K562 (cell line): ENCODE results near the gene LCN12. TPM values are rescaled to one million over a fixed set of nuclear protein-coding genes. Genes with fewer than 3 reads are reported as not detected.

Source experiments
- ATAC-seq: fragments of 200-7000 bp; cut with Tn5 transposase; 3 replicates; pipeline ENCODE4 v1.9.1; 2020; ENCODE audit warnings: moderate library complexity
- Bru-seq: library from RNA; stranded (reverse); fragments of 400-500 nt; gene quantifications from one replicate; lab custom pipeline; 2021; lab: Mats Ljungman, UMichigan
- BruChase-seq, 2 experiments: library from RNA; stranded (reverse); fragments of 400-500 nt; gene quantifications; one replicate each; lab custom pipeline; 2021; lab: Mats Ljungman, UMichigan
- BruUV-seq: library from RNA; stranded (reverse); fragments of 400-500 nt; replicated peaks from 2 replicates; lab custom pipeline; 2021; lab: Mats Ljungman, UMichigan
- CTCF ChIA-PET: fragments of 300-600 bp; formaldehyde crosslinking; extraction: SDS; loops from one replicate; lab custom pipeline; 2021; ENCODE audit warnings: low intra/inter-chr PET ratio; lab: Yijun Ruan, JAX
- POLR2A ChIA-PET: fragments of 300-600, 350-650 bp; sonication (Branson Sonifier 250); formaldehyde crosslinking; extraction: SDS; loops from one replicate; lab custom pipeline; 2021; ENCODE audit warnings: antibody characterized with exemption, inconsistent platforms; lab: Yijun Ruan, JAX
- DNase-seq, 4 experiments: peaks; one replicate each; pipeline versions ENCODE4 v3.0.0 to v3.0.0-alpha.2; 2011 to 2018; ENCODE audit warnings: low spot score in 3 of 4, mixed read lengths in 3 of 4; ENCODE audit errors: extremely low read depth in 1 of 4
- FAIRE-seq: peaks from 2 replicates; lab custom pipeline; 2011; peaks lifted over from hg19 to GRCh38; lab: Jason Lieb, UNC
- H2AFZ ChIP-seq: 2 replicates; pipeline ENCODE4 v1.6.0; 2011; ENCODE audit warnings: low read depth, low read length, control low read depth, inconsistent platforms
- H3K27ac ChIP-seq: fragments of 200-600 bp; 3 replicates; pipeline ENCODE4 v1.8.0; 2011; ENCODE audit warnings: low read depth, mild to moderate bottlenecking, control low read depth, inconsistent platforms, low read length, moderate library complexity, mixed read lengths; ENCODE audit errors: extremely low read depth
- H3K27me3 ChIP-seq, 2 experiments: fragments of 300-600 bp in 1 of 2; 2 replicates in 1 of 2; 3 replicates in 1 of 2; pipeline versions ENCODE4 v1.6.0 to v1.8.0; 2011; ENCODE audit warnings: inconsistent platforms in 2 of 2, low read length in 2 of 2, mild to moderate bottlenecking in 1 of 2, mixed read lengths in 1 of 2, moderate library complexity in 1 of 2; ENCODE audit not compliant: control insufficient read depth in 2 of 2, insufficient read depth in 2 of 2
- H3K36me3 ChIP-seq: fragments of 300-600 bp; 3 replicates; pipeline ENCODE4 v1.8.0; 2011; ENCODE audit warnings: mild to moderate bottlenecking, low read length, inconsistent platforms; ENCODE audit not compliant: control insufficient read depth, insufficient read depth
- H3K4me1 ChIP-seq, 2 experiments: fragments of 200-600 bp in 1 of 2; replicated peaks in 1 of 2; 2 replicates in 1 of 2; 3 replicates in 1 of 2; pipeline versions ENCODE4 v1.5.1 to v1.8.0; 2011; ENCODE audit warnings: inconsistent platforms in 2 of 2, low read length in 2 of 2, mild to moderate bottlenecking in 1 of 2, mixed read lengths in 1 of 2, moderate library complexity in 1 of 2; ENCODE audit not compliant: control insufficient read depth in 2 of 2, insufficient read depth in 2 of 2
- H3K4me2 ChIP-seq: 2 replicates; pipeline ENCODE4 v1.6.1; 2011; ENCODE audit warnings: low read length, control low read depth, inconsistent platforms, mixed read lengths; ENCODE audit not compliant: insufficient read depth
- H3K4me3 ChIP-seq: fragments of 200-600 bp; sonication (generic), shearing (Covaris generic); 2 replicates; pipeline ENCODE4 v1.5.1; 2016; ENCODE audit warnings: control low read depth, inconsistent platforms
- H3K79me2 ChIP-seq: fragments of 200-600 bp; 3 replicates; pipeline ENCODE4 v1.8.0; 2011; ENCODE audit warnings: low read length, inconsistent platforms; ENCODE audit not compliant: control insufficient read depth, insufficient read depth
- H3K9ac ChIP-seq, 2 experiments: 2 replicates each; pipeline versions ENCODE4 v1.6.0 to v1.6.1; 2011; ENCODE audit warnings: low read depth in 2 of 2, low read length in 2 of 2, control low read depth in 1 of 2, inconsistent platforms in 1 of 2, mild to moderate bottlenecking in 1 of 2, mixed read lengths in 1 of 2; ENCODE audit not compliant: insufficient read depth in 1 of 2
- H3K9me1 ChIP-seq: one replicate; pipeline ENCODE4 v1.6.0; 2011; ENCODE audit warnings: inconsistent platforms, mild to moderate bottlenecking, low read length, moderate library complexity; ENCODE audit not compliant: control insufficient read depth, insufficient read depth
- H3K9me3 ChIP-seq: replicated peaks from 2 replicates; pipeline ENCODE4 v1.5.1; 2011; ENCODE audit warnings: low read depth, low read length, inconsistent platforms; ENCODE audit not compliant: control insufficient read depth, insufficient read depth
- H4K20me1 ChIP-seq: replicated peaks from 2 replicates; pipeline ENCODE4 v1.6.1; 2011; ENCODE audit warnings: low read length, inconsistent platforms, mixed read lengths; ENCODE audit not compliant: control insufficient read depth, insufficient read depth
- ATF1 ChIP-seq, 2 experiments: fragments of 450-650 bp in 1 of 2; IDR thresholded peaks; 2 replicates each; pipeline ENCODE4 v1.6.1; 2016; ENCODE audit warnings: missing compliant biosample characterization in 1 of 2, missing genetic modification characterization in 1 of 2
- CAMTA2 ChIP-seq: fragments of 250-450 bp; sonication (Bioruptor Pico); conservative IDR thresholded peaks from 2 replicates; pipeline ENCODE4 v1.5.1; 2022
- CBX8 ChIP-seq: fragments of 200-600 bp; sonication (generic); IDR thresholded peaks from 2 replicates; pipeline ENCODE4 v1.6.1; 2012; ENCODE audit warnings: borderline replicate concordance, mixed run types, low read depth, mild to moderate bottlenecking, moderate library complexity, mixed read lengths, low read length, control low read depth, inconsistent platforms; ENCODE audit not compliant: poor library complexity, severe bottlenecking; ENCODE audit errors: extremely low read depth
- CTBP1 ChIP-seq: fragments of 450-650 bp; IDR thresholded peaks from 2 replicates; pipeline ENCODE4 v1.6.1; 2016; ENCODE audit warnings: borderline replicate concordance
- CXXC5 ChIP-seq: fragments of 250-450 bp; sonication (Bioruptor Pico); IDR thresholded peaks from 2 replicates; pipeline ENCODE4 v1.8.0; 2022; ENCODE audit warnings: inconsistent platforms, mild to moderate bottlenecking, moderate library complexity
- HDGF ChIP-seq: fragments of 450-650 bp; IDR thresholded peaks from 2 replicates; pipeline ENCODE4 v1.6.1; 2016
- JUNB ChIP-seq: fragments of 450-650 bp; formaldehyde crosslinking; conservative IDR thresholded peaks from 2 replicates; pipeline ENCODE4 v1.4.0; 2020; ENCODE audit warnings: mild to moderate bottlenecking
- PHB ChIP-seq: fragments of 250-450 bp; sonication (Bioruptor Pico); IDR thresholded peaks from 2 replicates; pipeline ENCODE4 v1.5.0; 2021
- TAL1 ChIP-seq: fragments of 450-650 bp; IDR thresholded peaks from 2 replicates; pipeline ENCODE4 v1.6.1; 2016; ENCODE audit warnings: mild to moderate bottlenecking
- TARDBP ChIP-seq: fragments of 450-650 bp; IDR thresholded peaks from 2 replicates; pipeline ENCODE4 v1.6.1; 2016
- THRAP3 ChIP-seq: fragments of 450-650 bp; IDR thresholded peaks from 2 replicates; pipeline ENCODE4 v1.6.1; 2016; ENCODE audit warnings: mild to moderate bottlenecking, inconsistent platforms, borderline replicate concordance
- WGBS: fragments of 100-300 bp; shearing (Covaris generic); methylation state at CpG from one replicate; pipeline ENCODE4 v1.1.6; 2016; ENCODE audit warnings: low coverage, mixed read lengths; ENCODE audit not compliant: insufficient coverage; ENCODE audit errors: missing lambda C conversion rate; 5-methylcytosine and 5-hydroxymethylcytosine counted together
- in situ Hi-C: fragments of 300-500 bp; cut with MboI; formaldehyde crosslinking; loops from 4 replicates; pipeline ENCODE4 v1.15.0; 2018; ENCODE audit warnings: inconsistent platforms, mixed read lengths
- intact Hi-C: fragments of 100-400 bp; cut with micrococcal nuclease; formaldehyde crosslinking; loops from 2 replicates; pipeline ENCODE4 v1.14.2; 2022
- long read RNA-seq, 3 experiments: library from polyadenylated mRNA in 2 of 3; library from RNA in 1 of 3; unstranded in 2 of 3; stranded (forward) in 1 of 3; transcript quantifications; one replicate each; pipeline ENCODE4 v2.0.0, GENCODE V29; 2019 to 2022
- polyA minus RNA-seq, 3 experiments: library from RNA; depleted of rRNA, polyadenylated mRNA; stranded (reverse); fragments of >200 nt; gene quantifications; 2 replicates each; pipeline ENCODE4 v1.2.3, GENCODE V29; 2011
- polyA plus RNA-seq, 8 experiments: library from polyadenylated mRNA; depleted of rRNA in 4 of 8; stranded (reverse) in 5 of 8; unstranded in 3 of 8; fragments of >200 nt; fragmentation: Nextera tagmentation in 2 of 8; fragmentation: Illumina TruSeq in 1 of 8; extraction: Ambion mirVana in 2 of 8; extraction: Trizol in 1 of 8; gene quantifications; 2 replicates each; pipeline versions ENCODE4 v1.2.1 to v1.2.3, GENCODE V29; 2011 to 2014; ENCODE audit warnings: inconsistent platforms in 1 of 8, missing spikeins in 1 of 8
- total RNA-seq, 7 experiments: library from RNA; depleted of rRNA in 6 of 7; stranded (reverse); fragments of >200 nt in 6 of 7; fragmentation: Illumina TruSeq in 2 of 7; extraction: Trizol in 2 of 7; gene quantifications; 2 replicates each; pipeline versions ENCODE4 v1.2.1 to v1.2.3, GENCODE V29; 2011 to 2021; ENCODE audit warnings: low replicate concordance in 1 of 7
- TF ChIP-seq, protein P1 (sequence below): fragments of 450-650 bp; IDR thresholded peaks from one replicate; pipeline ENCODE4 v1.6.1; 2018; ENCODE audit warnings: mild to moderate bottlenecking, moderate library complexity; ENCODE audit not compliant: partially characterized antibody
- TF ChIP-seq, protein P2 (sequence below): fragments of 250-450 bp; sonication (Bioruptor Pico); IDR thresholded peaks from 2 replicates; pipeline ENCODE4 v1.8.0; 2022; ENCODE audit warnings: moderate library complexity, mild to moderate bottlenecking, inconsistent platforms
- TF ChIP-seq, protein P3 (sequence below): sonication (generic); formaldehyde crosslinking; IDR thresholded peaks from 2 replicates; pipeline ENCODE4 v1.8.0; 2023; ENCODE audit warnings: mild to moderate bottlenecking, missing genetic modification reagents

LCN12 gene, protein sequence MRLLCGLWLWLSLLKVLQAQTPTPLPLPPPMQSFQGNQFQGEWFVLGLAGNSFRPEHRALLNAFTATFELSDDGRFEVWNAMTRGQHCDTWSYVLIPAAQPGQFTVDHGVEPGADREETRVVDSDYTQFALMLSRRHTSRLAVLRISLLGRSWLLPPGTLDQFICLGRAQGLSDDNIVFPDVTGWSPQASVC
- total RNA-seq (2011; cell fraction: chromatin; rRNA removed; ENCODE audit: low replicate concordance), result 1.3 TPM in 1 of 2 replicates, not detected in the other
- 0.67 and 0.92 TPM in 2 replicates for total RNA-seq (2011; cell fraction: nucleolus; rRNA removed)
- total RNA-seq (2011; cell fraction: nucleoplasm; rRNA removed), result 0.51 TPM in 1 of 2 replicates, not detected in the other
- total RNA-seq (2014; rRNA removed) (not detected in 2 replicates), total RNA-seq (2014; rRNA removed; fragmentation: Illumina TruSeq; extraction: Trizol) (not detected in 2 replicates), total RNA-seq (2015; rRNA removed; fragmentation: Illumina TruSeq; extraction: Trizol) (not detected in 2 replicates), total RNA-seq (2021) (not detected in 2 replicates), polyA plus RNA-seq (2011; rRNA removed) (0.24 TPM in 1 of 2 replicates, not detected in the other), polyA plus RNA-seq (2014; fragmentation: Illumina TruSeq; extraction: Trizol) (not detected in 2 replicates), polyA plus RNA-seq (2014; fragmentation: Nextera tagmentation; extraction: Ambion mirVana) (not detected), polyA plus RNA-seq (2014; rRNA removed) (0.05 TPM in 1 of 2 replicates, not detected in the other), polyA minus RNA-seq (2011; rRNA and poly(A)+ RNA removed) (not detected in 2 replicates), Bru-seq, nascent RNA (percentile 21 among the genes with signal in this experiment), BruChase-seq, experiment 1, labeled RNA remaining after a 2-hour chase (percentile 16 among the genes with signal in this experiment), BruChase-seq, experiment 2, labeled RNA remaining after a 6-hour chase (not detected)
- not detected in 2 replicates for polyA plus RNA-seq (2011; cell fraction: cytosol; rRNA removed)
- 1.0 and 1.2 TPM in 2 replicates for polyA plus RNA-seq (2011; cell fraction: nucleus; rRNA removed)
- 0.32 and 0.35 TPM in 2 replicates for polyA plus RNA-seq (2012)
- polyA minus RNA-seq (2011; cell fraction: cytosol; rRNA and poly(A)+ RNA removed), result not detected in 2 replicates
- polyA minus RNA-seq (2011; cell fraction: nucleus; rRNA and poly(A)+ RNA removed), result not detected in 2 replicates
- long read RNA-seq, experiment 1, result 0 reads
- long read RNA-seq, experiment 2, result 0 reads
- long read RNA-seq, experiment 3, result 0 reads

DNA sequence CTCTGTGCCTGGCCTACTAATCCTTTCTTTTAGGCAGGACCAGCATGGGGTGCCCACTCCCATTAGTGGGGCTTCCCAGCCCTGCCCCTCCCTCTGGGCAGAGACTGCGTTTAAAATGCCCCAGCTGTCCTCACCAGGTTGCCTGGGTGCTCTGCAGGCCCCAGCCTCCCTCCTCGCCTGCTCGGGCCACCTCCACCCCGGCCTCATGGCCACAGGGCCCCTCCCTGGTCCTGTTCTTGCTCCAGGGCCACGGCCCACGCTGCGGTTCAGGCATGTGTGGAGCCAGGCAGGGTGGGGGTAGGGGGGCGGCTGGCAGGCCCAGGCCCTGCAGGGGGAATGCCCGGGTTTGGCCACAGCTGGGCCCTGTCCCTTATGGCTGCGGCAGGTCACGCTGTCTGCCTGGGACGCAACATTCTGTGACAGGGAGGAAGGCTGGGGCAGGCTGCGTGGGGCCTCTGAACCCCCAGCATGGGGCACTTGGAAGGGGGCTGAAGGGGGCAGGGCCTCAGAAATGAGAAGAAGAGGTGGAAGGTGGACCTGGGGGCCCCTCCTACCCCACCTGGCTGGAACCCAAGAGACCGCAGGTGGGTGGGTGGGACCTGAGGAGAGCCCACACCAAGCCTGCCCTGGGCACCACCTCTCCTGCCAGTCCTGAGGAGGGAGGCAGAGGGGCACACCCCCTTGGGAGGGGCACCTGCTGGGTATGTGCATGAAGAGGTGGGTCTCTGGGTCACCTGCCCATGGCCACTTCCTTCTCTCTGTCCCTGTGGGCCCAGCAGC is at the start of gene LCN12:
Gene LCN12 (plus strand): TSS at position 733 of the 780 bp plus-strand sequence. CDS start 55 bp downstream, outside the sequence.
- in situ Hi-C loops, result no loop called here
- Histone ChIP-seq H3K4me2 (no peak within 1 kb of the TSS), H2AFZ (no peak within 1 kb of the TSS), H4K20me1 (0 out of 2 replicates have a peak, but pooled peaks cover 4% of the 10 kb centered on the region), H3K27me3 (peaks cover 2 to 7% of the 10 kb centered on the region in 2 experiments; a peak in 3 of 5 replicates), H3K9me3 (no peaks in the 10 kb centered on the region), H3K79me2 (no peaks in the 10 kb centered on the region), H3K9ac (no peak within 1 kb of the TSS; a peak in 1 of 4 replicates), H3K9me1 (peaks cover 2% of the 10 kb centered on the region), H3K27ac (no peak within 1 kb of the TSS), H3K4me1 (peaks cover 3 to 75% of the 10 kb centered on the region in 2 experiments; a peak in 4 of 5 replicates), H3K36me3 (no peaks in the 10 kb centered on the region), H3K4me3 (no peak within 1 kb of the TSS)
- POLR2A ChIA-PET, result interaction anchor here (1.0 kb wide), 1 partner anchor 13 kb away, joined by 3 read pairs; no protein-coding TSS in a partner anchor
- ATAC-seq (no peak), DNase-seq (no peak), FAIRE-seq (no peak)
- 84% methylated on average over 11 of the region's 14 CpGs for WGBS
- intact Hi-C loops, result no loop called here
- CTCF ChIA-PET, result no interaction called here
- no TSS peak for BruUV-seq
- TF ChIP-seq HDGF, result no peak
- no peak for TF ChIP-seq THRAP3
- no peak for TF ChIP-seq CBX8
- TF ChIP-seq, protein P1, sequence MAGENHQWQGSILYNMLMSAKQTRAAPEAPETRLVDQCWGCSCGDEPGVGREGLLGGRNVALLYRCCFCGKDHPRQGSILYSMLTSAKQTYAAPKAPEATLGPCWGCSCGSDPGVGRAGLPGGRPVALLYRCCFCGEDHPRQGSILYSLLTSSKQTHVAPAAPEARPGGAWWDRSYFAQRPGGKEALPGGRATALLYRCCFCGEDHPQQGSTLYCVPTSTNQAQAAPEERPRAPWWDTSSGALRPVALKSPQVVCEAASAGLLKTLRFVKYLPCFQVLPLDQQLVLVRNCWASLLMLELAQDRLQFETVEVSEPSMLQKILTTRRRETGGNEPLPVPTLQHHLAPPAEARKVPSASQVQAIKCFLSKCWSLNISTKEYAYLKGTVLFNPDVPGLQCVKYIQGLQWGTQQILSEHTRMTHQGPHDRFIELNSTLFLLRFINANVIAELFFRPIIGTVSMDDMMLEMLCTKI, result no peak
- no peak for TF ChIP-seq CAMTA2 (CRISPR knock-in tag)
- TF ChIP-seq CTBP1, result no peak
- TF ChIP-seq, protein P2, sequence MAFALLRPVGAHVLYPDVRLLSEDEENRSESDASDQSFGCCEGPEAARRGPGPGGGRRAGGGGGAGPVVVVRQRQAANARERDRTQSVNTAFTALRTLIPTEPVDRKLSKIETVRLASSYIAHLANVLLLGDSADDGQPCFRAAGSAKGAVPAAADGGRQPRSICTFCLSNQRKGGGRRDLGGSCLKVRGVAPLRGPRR (CRISPR knock-in tag), result no peak
- no peak for TF ChIP-seq TAL1
- no peak for TF ChIP-seq ATF1 (CRISPR knock-in tag; IDR thresholded peaks at IDR 0.05)
- no peak for TF ChIP-seq ATF1 (tag; IDR thresholded peaks at IDR 0.05)
- no peak for TF ChIP-seq TARDBP
- TF ChIP-seq, protein P3, sequence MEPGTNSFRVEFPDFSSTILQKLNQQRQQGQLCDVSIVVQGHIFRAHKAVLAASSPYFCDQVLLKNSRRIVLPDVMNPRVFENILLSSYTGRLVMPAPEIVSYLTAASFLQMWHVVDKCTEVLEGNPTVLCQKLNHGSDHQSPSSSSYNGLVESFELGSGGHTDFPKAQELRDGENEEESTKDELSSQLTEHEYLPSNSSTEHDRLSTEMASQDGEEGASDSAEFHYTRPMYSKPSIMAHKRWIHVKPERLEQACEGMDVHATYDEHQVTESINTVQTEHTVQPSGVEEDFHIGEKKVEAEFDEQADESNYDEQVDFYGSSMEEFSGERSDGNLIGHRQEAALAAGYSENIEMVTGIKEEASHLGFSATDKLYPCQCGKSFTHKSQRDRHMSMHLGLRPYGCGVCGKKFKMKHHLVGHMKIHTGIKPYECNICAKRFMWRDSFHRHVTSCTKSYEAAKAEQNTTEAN (CRISPR knock-in tag), result no peak
- no peak for TF ChIP-seq PHB (CRISPR knock-in tag)
- no peak for TF ChIP-seq CXXC5 (CRISPR knock-in tag)
- TF ChIP-seq JUNB (CRISPR knock-in tag), result no peak
